ENCODE results near the gene HLCS. TPM values are rescaled to one million over a fixed set of nuclear protein-coding genes. Genes with fewer than 3 reads are reported as not detected.

HLCS gene
- total RNA-seq, 1 donor from 2014 or later, result 20.2 TPM

DNA sequence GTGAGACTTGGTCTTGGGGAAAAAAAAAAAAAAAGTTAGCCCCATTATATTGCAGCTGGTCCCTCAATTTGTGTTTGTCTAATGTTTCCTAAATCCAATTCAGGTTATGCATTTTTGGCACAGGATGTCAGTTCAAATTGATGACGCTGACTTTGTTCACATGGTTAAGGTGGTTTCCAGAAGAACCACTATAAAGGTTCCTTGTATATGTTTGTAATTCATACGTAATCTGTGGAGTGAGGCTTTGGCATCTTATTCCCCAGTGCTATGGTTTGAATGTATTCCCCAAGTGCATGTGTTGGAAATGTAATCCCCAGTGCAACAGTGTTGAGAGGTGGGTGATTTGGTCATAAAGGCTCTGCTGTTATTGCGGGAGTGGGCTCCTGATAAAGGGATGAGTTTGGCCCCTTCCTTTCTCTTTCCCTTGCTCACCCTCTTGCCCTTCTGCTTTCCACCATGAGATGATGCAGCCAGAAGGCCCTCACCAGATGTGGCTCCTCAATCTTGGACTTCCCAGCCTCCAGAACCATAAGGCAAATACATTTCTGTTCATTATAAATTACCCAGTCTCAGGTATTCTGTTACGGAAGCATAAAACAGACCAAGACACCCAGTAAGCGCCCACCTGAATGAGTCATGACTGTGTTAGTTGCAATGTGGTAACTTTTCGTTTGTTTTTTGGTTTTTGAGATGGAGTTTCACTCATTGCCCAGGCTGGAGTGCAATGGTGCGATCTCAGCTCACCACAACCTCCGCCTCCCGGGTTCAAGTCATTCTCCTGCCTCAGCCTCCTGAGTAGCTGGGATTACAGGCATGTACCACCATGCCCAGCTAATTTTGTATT lies 19.5 kb upstream of the HLCS start:
- Mint-ChIP-seq H3K27me3 (ENCODE audit: low read depth) (peaks cover 7% of the 10 kb centered on the region), H3K4me3 (no peak overlapping the region), H3K9me3 (no peaks in the 10 kb centered on the region), H3K27ac (no peak overlapping the region), H3K4me1 (peaks cover 9% of the 10 kb centered on the region), H3K36me3 (peaks cover 10% of the 10 kb centered on the region)
- TF ChIP-seq, protein P1, sequence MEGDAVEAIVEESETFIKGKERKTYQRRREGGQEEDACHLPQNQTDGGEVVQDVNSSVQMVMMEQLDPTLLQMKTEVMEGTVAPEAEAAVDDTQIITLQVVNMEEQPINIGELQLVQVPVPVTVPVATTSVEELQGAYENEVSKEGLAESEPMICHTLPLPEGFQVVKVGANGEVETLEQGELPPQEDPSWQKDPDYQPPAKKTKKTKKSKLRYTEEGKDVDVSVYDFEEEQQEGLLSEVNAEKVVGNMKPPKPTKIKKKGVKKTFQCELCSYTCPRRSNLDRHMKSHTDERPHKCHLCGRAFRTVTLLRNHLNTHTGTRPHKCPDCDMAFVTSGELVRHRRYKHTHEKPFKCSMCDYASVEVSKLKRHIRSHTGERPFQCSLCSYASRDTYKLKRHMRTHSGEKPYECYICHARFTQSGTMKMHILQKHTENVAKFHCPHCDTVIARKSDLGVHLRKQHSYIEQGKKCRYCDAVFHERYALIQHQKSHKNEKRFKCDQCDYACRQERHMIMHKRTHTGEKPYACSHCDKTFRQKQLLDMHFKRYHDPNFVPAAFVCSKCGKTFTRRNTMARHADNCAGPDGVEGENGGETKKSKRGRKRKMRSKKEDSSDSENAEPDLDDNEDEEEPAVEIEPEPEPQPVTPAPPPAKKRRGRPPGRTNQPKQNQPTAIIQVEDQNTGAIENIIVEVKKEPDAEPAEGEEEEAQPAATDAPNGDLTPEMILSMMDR (IDR thresholded peaks at IDR 0.05; ENCODE audit: unreplicated experiment), result no peak
- DNase-seq (ENCODE audit: low spot score in 2 of 2, unreplicated experiment in 2 of 2), result no peak

DNA sequence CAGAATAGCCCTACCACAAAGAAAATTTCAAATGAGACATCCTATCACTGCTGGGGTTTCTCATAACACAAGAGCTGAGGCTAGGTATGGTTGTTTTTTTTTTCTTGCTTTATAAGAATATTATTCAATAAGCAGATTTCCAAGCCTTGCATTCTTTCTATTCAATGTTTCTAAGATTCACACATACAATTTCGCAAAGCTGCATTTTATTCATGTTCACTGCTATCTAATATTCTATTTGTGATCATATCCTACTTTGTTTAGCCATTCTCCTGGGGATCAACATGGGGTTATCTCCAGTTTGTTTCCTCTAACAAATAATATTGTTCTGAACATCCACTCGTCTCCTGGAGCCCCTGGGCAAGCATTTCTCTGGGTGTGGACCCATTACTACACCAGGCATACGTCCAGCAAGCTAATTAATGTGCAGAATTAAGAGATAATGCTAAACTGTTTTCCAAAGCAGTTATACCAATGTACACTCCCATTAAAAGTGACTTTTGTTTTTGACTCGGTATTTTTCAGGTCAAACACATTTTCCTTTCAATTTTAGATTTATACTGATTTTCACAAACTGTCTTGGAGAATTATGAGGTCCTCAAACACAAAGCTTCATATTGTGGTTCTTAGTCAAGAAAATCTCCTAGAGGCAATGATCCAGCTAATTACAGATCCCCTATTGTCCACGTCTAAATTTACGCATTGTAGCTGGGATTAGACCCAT lies 15.7 kb upstream of the HLCS start:
- TF ChIP-seq, protein P1 (IDR thresholded peaks at IDR 0.05; ENCODE audit: unreplicated experiment), result no peak
- Mint-ChIP-seq H3K36me3 (peaks cover 9% of the 10 kb centered on the region), H3K4me3 (no peak overlapping the region), H3K27me3 (ENCODE audit: low read depth) (peaks cover 14% of the 10 kb centered on the region), H3K4me1 (peaks cover 10% of the 10 kb centered on the region), H3K27ac (no peak overlapping the region), H3K9me3 (no peaks in the 10 kb centered on the region)
- no peak for DNase-seq (ENCODE audit: low spot score in 2 of 2, unreplicated experiment in 2 of 2)

DNA sequence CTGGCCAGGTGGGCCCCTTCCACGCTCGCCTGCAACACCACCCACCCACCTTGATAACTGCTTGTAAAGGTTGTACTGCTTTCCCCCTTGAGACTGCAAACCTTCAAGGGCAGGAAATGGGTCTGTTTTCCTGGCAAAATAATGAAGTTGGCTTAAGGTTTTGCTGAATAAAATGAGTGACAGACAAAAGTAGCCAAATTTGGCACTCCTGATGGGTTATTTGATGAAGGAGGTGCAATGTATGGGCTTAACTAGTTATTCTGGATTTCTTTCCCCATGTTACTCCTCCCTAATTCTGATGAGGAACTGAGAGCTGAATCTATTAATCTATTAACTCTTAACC lies 14.6 kb upstream of the HLCS start:
- H3K27me3 Mint-ChIP-seq (ENCODE audit: low read depth), result peaks cover 14% of the 10 kb centered on the region
- H3K27ac Mint-ChIP-seq, result no peak overlapping the region
- H3K4me3 Mint-ChIP-seq, result peak overlapping the region; percentile 67
- peaks cover 4% of the 10 kb centered on the region for H3K36me3 Mint-ChIP-seq
- TF ChIP-seq, protein P1 (IDR thresholded peaks at IDR 0.05; ENCODE audit: unreplicated experiment), result no peak
- H3K4me1 Mint-ChIP-seq, result peaks cover 12% of the 10 kb centered on the region
- no peak for DNase-seq (ENCODE audit: low spot score in 2 of 2, unreplicated experiment in 2 of 2)
- H3K9me3 Mint-ChIP-seq, result no peaks in the 10 kb centered on the region

DNA sequence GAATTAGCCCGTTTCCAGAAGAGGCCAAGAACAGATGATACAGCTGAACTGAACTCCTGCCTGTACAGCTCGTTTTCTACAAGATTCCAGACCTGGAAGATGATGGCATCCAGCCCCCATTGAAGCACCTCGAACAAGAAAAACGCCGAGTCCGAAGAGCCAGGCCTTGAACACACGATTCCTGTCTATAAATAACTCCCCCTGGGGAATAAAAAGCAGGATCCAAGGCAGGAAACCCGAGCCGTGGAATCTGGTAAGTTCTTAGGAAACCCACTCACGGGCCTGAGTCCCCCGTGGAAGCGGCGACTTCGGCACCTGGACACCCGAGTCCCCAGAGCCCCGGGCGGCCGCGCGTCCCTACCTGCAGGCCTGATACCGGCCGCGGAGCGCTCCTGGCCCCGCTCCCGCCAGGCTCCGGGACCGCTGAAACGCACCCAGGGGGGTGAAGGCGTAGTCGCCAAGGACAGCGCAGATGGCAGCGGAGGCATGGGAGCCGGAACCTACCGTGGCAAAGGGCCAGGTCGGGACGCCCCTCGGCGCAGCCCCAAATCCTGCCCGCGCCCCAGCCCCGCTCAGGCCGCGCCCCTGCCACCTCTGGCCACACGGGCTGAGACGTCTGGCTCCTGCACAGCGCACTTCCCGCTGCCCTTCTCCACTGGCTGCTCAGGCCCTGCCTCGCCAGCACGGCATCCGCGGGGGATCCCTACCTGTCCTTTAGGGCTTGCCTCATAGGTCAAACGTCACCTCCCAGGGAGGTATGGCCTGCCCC lies 14.0 kb upstream of the HLCS start:
- peak in 1 of 2 experiments; percentile 40 for DNase-seq (ENCODE audit: low spot score in 2 of 2, unreplicated experiment in 2 of 2)
- Mint-ChIP-seq H3K36me3 (no peaks in the 10 kb centered on the region), H3K27me3 (ENCODE audit: low read depth) (peaks cover 14% of the 10 kb centered on the region), H3K9me3 (no peaks in the 10 kb centered on the region), H3K27ac (no peak overlapping the region), H3K4me3 (peak overlapping the region; percentile 67), H3K4me1 (peaks cover 12% of the 10 kb centered on the region)
- TF ChIP-seq, protein P1 (IDR thresholded peaks at IDR 0.05; ENCODE audit: unreplicated experiment), result no peak

DNA sequence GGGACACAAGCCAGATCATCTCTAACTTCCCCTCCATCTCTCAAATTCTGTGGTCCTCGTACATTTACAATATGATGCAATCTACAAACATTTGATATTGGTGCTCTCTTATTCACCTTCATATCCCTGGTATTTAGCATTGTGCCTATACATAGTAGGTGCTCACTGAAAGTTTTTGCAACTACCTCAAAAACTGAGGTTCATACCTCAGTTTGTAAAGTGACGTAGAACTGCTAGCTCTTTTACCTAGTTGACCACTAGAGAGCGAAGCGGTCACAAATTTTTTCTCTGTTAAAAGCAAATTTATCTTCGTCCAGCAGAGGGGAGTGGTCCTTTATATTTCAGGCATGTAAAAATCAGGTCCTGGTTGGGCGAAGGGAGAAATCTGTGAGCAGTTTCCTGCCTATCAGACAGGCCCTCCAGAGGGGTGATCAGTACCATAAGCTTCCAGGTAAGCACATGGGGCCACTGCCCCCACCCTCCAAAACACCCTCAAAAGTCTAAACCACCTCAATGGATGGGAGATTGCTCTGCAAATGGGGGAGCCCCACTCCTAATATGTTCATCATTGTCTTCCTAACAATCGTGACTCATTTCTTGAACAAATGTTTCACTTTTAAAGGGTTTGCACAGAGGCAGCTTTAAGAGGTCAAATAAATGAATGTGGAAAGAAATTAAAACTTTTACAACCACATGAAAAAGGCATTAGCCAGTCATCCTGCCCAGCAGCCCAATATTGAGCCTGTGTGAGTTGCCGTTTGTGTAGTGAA lies 10.6 kb upstream of the HLCS start:
- no peak overlapping the region for H3K4me3 Mint-ChIP-seq
- TF ChIP-seq, protein P1 (IDR thresholded peaks at IDR 0.05; ENCODE audit: unreplicated experiment), result peak; percentile 64
- H3K36me3 Mint-ChIP-seq, result no peaks in the 10 kb centered on the region

More for the DNA sequence above, 10.6 kb upstream of the HLCS start:
- no peak for DNase-seq (ENCODE audit: low spot score in 2 of 2, unreplicated experiment in 2 of 2)
- no peaks in the 10 kb centered on the region for H3K9me3 Mint-ChIP-seq
- H3K27me3 Mint-ChIP-seq (ENCODE audit: low read depth), result peaks cover 14% of the 10 kb centered on the region
- H3K27ac Mint-ChIP-seq, result no peak overlapping the region
- peaks cover 12% of the 10 kb centered on the region for H3K4me1 Mint-ChIP-seq
